ENCODE results near the gene MYOG. TPM values are rescaled to one million over a fixed set of nuclear protein-coding genes. Genes with fewer than 3 reads are reported as not detected.

The MYOG gene
- total RNA-seq, 1 experiment from 2014 or later: not detected

DNA sequence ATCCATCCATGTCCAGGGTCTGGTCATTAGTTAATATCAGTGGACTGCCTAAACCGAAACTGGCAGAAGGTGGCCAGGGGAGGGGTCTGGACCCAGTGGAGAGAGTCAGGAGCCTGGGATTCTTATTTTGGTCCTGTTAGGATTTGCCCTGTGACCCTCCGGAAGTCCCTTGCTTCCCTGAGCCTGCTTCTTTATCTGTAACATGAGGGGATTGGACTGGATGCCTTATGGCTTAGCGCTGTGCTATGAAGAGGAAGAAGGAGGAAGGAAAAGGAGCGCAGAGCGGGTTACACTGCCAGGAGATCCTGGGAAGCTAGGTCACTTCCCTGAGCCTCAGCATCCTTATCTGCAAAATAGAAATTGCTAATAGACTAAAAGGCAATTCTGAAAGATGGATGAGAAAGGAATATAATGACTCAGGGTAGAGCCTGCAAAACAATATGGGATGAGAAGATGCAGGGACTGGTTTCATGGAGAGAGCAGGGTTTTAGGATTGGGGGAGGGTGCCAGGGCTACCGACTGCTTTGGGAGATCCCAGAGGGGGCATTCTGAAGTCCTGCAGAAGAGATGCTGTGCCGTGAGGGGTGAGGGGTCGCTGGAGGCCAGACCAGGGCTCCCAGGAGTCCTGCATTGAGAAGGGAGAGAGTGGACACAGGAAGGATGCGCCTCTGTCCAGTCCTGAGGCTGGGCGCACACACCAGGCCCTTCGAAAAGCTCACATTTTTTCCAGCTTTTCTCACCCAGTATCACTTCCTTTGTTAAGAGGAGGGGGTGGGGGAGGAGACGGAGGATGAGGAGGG is 41.3 kb upstream of the MYOG start:
- no peak overlapping the region for H4K8ac ChIP-seq (replicated peaks; ENCODE audit: insufficient read length, low read depth, low read length)
- H2BK120ac ChIP-seq (ENCODE audit: low read depth, low read length, poor library complexity, severe bottlenecking): no peak overlapping the region
- no peak overlapping the region for H2BK20ac ChIP-seq (ENCODE audit: low read depth, low read length, poor library complexity, severe bottlenecking)
- H3K4me1 Mint-ChIP-seq: peaks cover 22 to 43% of the 10 kb centered on the region in 2 experiments
- no peak overlapping the region; a peak in 1 of 7 replicates for H3K27ac Mint-ChIP-seq
- H3K27ac ChIP-seq (ENCODE audit: insufficient read length, low read depth, low read length): no peak overlapping the region
- H3K56ac ChIP-seq (ENCODE audit: insufficient read length, low read depth, low read length): no peak overlapping the region
- H3K9me3 Mint-ChIP-seq: no peaks in the 10 kb centered on the region; a peak in 1 of 5 replicates
- H4K5ac ChIP-seq (ENCODE audit: insufficient read length, low read depth, low read length): no peak overlapping the region
- H3K9ac ChIP-seq (ENCODE audit: extremely low read depth, insufficient read length, low read length): no peak overlapping the region
- no peak for TF ChIP-seq CTCF (conservative IDR thresholded peaks at IDR 0.05)
- H3K4ac ChIP-seq (ENCODE audit: low read depth, low read length): no peak overlapping the region
- peak overlapping the region; percentile 60 for H3K4me2 ChIP-seq (ENCODE audit: insufficient read depth, insufficient read length, low read length)
- no peaks in the 10 kb centered on the region for H3K79me2 ChIP-seq (ENCODE audit: insufficient read depth, low read length)
- WGBS (ENCODE audit: extremely low coverage, insufficient read length, low lambda C conversion rate): no CpG with 5 or more reads among the region's 12 CpGs
- no peak overlapping the region for H2AK5ac ChIP-seq (ENCODE audit: insufficient read length, low read length)
- H2BK5ac ChIP-seq (ENCODE audit: insufficient read length, low read length): no peak overlapping the region
- H3K18ac ChIP-seq (ENCODE audit: insufficient read length, low read depth, low read length): no peak overlapping the region
- H3K27me3 Mint-ChIP-seq (ENCODE audit: low read depth): peaks cover 58% of the 10 kb centered on the region
- peak overlapping the region; percentile 62 to 71 for H3K4me3 Mint-ChIP-seq
- no peaks in the 10 kb centered on the region; the same call in 1 of the 2 replicates for H3K27me3 ChIP-seq (ENCODE audit: insufficient read depth, low read length)
- H4K91ac ChIP-seq (ENCODE audit: insufficient read length, low read depth, low read length): no peak overlapping the region
- no peak overlapping the region for H3K14ac ChIP-seq (ENCODE audit: insufficient read depth, low read length)
- H3K4me1 ChIP-seq (ENCODE audit: insufficient read depth, low read length): peaks cover 2% of the 10 kb centered on the region; the same call in 1 of the 2 replicates
- H3T11ph ChIP-seq (ENCODE audit: low read length): no peak overlapping the region
- no peak overlapping the region for H2BK12ac ChIP-seq (ENCODE audit: insufficient read length, low read depth, low read length)
- no peaks in the 10 kb centered on the region for H4K20me1 ChIP-seq (ENCODE audit: control insufficient read depth, insufficient read depth, insufficient read length)
- H3K36me3 Mint-ChIP-seq (ENCODE audit: insufficient read depth in 1 of 3, low read depth in 3 of 3): no peaks in the 10 kb centered on the region
- H3K23me2 ChIP-seq (ENCODE audit: insufficient read length, low read depth, low read length, poor library complexity, severe bottlenecking): peaks cover 7% of the 10 kb centered on the region
- H2AFZ ChIP-seq (ENCODE audit: low read length): no peak overlapping the region
- H3K79me1 ChIP-seq (ENCODE audit: insufficient read depth, low read depth, low read length, poor library complexity, severe bottlenecking): no peaks in the 10 kb centered on the region
- H3K23ac ChIP-seq (ENCODE audit: insufficient read length, low read depth, low read length): no peak overlapping the region
- H3K9me3 ChIP-seq (ENCODE audit: control insufficient read depth, low read depth, low read length): no peaks in the 10 kb centered on the region
- peak; percentile 24 for DNase-seq
- no peak overlapping the region for H2BK15ac ChIP-seq (ENCODE audit: low read depth, low read length)
